ENCODE measurements around the gene SLC22A25.
"Not testable (repeated sequence)": the region's sequence is repeated elsewhere in the genome, so short reads cannot be mapped to it uniquely, and the experiment has no call there.

Gene SLC22A25

GRCh38 chr11:63243533-63243932 lies at the start of gene SLC22A25:
Gene SLC22A25 (minus strand): TSS chr11:63243599. CDS start chr11:63229652, 13,947 bp downstream.
- no peak for DNase-seq (ENCODE audit: low read depth)

GRCh38 chr11:63290285-63290684 lies 46.9 kb upstream of the SLC22A25 start:
- DNase-seq (ENCODE audit: low read depth) = no peak

- no peak for DNase-seq (ENCODE audit: low read depth)
Measured at GRCh38 chr11:63289658-63290057, 46.3 kb upstream of the SLC22A25 start.

GRCh38 chr11:63282579-63282978 lies 39.2 kb upstream of the SLC22A25 start:
- DNase-seq (ENCODE audit: low read depth) = no peak

- DNase-seq (ENCODE audit: low read depth) = no peak
Measured at GRCh38 chr11:63280920-63281319, 37.5 kb upstream of the SLC22A25 start.

- DNase-seq (ENCODE audit: low read depth) = no peak
Measured at GRCh38 chr11:63277345-63277943, 34.0 kb upstream of the SLC22A25 start.

- no peak for DNase-seq (ENCODE audit: low read depth)
Measured at GRCh38 chr11:63274776-63275175, 31.4 kb upstream of the SLC22A25 start.

- DNase-seq (ENCODE audit: low read depth) = no peak
Measured at GRCh38 chr11:63273685-63274084, 30.3 kb upstream of the SLC22A25 start.

GRCh38 chr11:63262547-63262946 lies 19.1 kb upstream of the SLC22A25 start:
- DNase-seq (ENCODE audit: low read depth) = no peak

GRCh38 chr11:63251312-63251711 lies 7.9 kb upstream of the SLC22A25 start:
- DNase-seq (ENCODE audit: low read depth) = no peak

GRCh38 chr11:63250162-63251050 lies 7.0 kb upstream of the SLC22A25 start:
- no peak for DNase-seq (ENCODE audit: low read depth)

- no peak for DNase-seq (ENCODE audit: low read depth)
Measured at GRCh38 chr11:63248966-63249365, 5.6 kb upstream of the SLC22A25 start.

GRCh38 chr11:63247237-63248002 lies 4.0 kb upstream of the SLC22A25 start:
- DNase-seq (ENCODE audit: low read depth) = not testable (repeated sequence)

- no peak for DNase-seq (ENCODE audit: low read depth)
Measured at GRCh38 chr11:63246045-63246444, 2.6 kb upstream of the SLC22A25 start.

GRCh38 chr11:63244862-63245261 lies 1.5 kb upstream of the SLC22A25 start:
- no peak for DNase-seq (ENCODE audit: low read depth)

GRCh38 chr11:63242089-63242781 lies 1.2 kb downstream of the SLC22A25 start:
- no peak for DNase-seq (ENCODE audit: low read depth)

- no peak for DNase-seq (ENCODE audit: low read depth)
Measured at GRCh38 chr11:63240791-63241379, 2.5 kb downstream of the SLC22A25 start.

- no peak for DNase-seq (ENCODE audit: low read depth)
Measured at GRCh38 chr11:63240098-63240497, 3.3 kb downstream of the SLC22A25 start.

- DNase-seq (ENCODE audit: low read depth) = no peak
Measured at GRCh38 chr11:63239254-63239653, 4.1 kb downstream of the SLC22A25 start.

GRCh38 chr11:63237413-63237812 lies 6.0 kb downstream of the SLC22A25 start:
- no peak for DNase-seq (ENCODE audit: low read depth)

Measured in activated T-cell treated with anti-CD3 and anti-CD28 coated beads for 24 hours (primary cell).